A673 (cell line): ENCODE data around the gene FGF6. TPM values are rescaled to one million over a fixed set of nuclear protein-coding genes. Genes with fewer than 3 reads are reported as not detected.

Experiments used
- Bru-seq: library from RNA; stranded (reverse); fragments of 400-500 nt; gene quantifications from one replicate; lab custom pipeline; 2021; lab: Mats Ljungman, UMichigan
- BruChase-seq, 2 experiments: library from RNA; stranded (reverse); fragments of 400-500 nt; gene quantifications; one replicate each; lab custom pipeline; 2021; lab: Mats Ljungman, UMichigan
- BruUV-seq: library from RNA; stranded (reverse); fragments of 400-500 nt; replicated peaks from 2 replicates; lab custom pipeline; 2021; lab: Mats Ljungman, UMichigan
- CTCF ChIA-PET: fragments of 300-600 bp; sonication (Branson Sonifier 250); formaldehyde crosslinking; loops from one replicate; lab custom pipeline; 2022; ENCODE audit warnings: antibody characterized with exemption; lab: Charles Lee
- POLR2A ChIA-PET: fragments of 300-600 bp; sonication (Branson Sonifier 250); formaldehyde crosslinking; loops from one replicate; lab custom pipeline; 2022; ENCODE audit warnings: antibody characterized with exemption; ENCODE audit not compliant: low non-redundant PET; lab: Charles Lee
- DNase-seq: peaks from one replicate; pipeline ENCODE4 v3.0.0-alpha.2; 2015; ENCODE audit warnings: low spot score
- H3K27ac ChIP-seq: fragments of 200-600 bp; sonication (generic); 2 replicates; pipeline ENCODE4 v1.5.1; 2016; ENCODE audit warnings: mixed run types, low read depth, mild to moderate bottlenecking, mixed read lengths, antibody characterized with exemption, low read length; ENCODE audit not compliant: poor library complexity, severe bottlenecking
- H3K27me3 ChIP-seq: fragments of 200-600 bp; sonication (generic); replicated peaks from 2 replicates; pipeline ENCODE4 v1.6.1; 2017; ENCODE audit warnings: mixed run types, low read depth, mild to moderate bottlenecking, mixed read lengths, antibody characterized with exemption, low read length; ENCODE audit not compliant: insufficient read depth, poor library complexity
- H3K36me3 ChIP-seq: fragments of 200-600 bp; sonication (generic); 2 replicates; pipeline ENCODE4 v1.6.1; 2016; ENCODE audit warnings: mixed run types, mild to moderate bottlenecking, mixed read lengths, antibody characterized with exemption, low read length; ENCODE audit not compliant: insufficient read depth, poor library complexity, severe bottlenecking
- H3K4me1 ChIP-seq: fragments of 200-600 bp; sonication (generic); 2 replicates; pipeline ENCODE4 v1.6.1; 2017; ENCODE audit warnings: mixed run types, mild to moderate bottlenecking, mixed read lengths, antibody characterized with exemption, low read length; ENCODE audit not compliant: insufficient read depth, poor library complexity, severe bottlenecking
- H3K4me3 ChIP-seq: fragments of 200-600 bp; sonication (generic); 2 replicates; pipeline ENCODE4 v1.5.1; 2016; ENCODE audit warnings: low read depth, mixed run types, mild to moderate bottlenecking, mixed read lengths, low read length; ENCODE audit not compliant: poor library complexity, severe bottlenecking
- H3K9me3 ChIP-seq: fragments of 200-600 bp; sonication (generic); 2 replicates; pipeline ENCODE4 v1.6.1; 2016; ENCODE audit warnings: mixed run types, low read depth, mild to moderate bottlenecking, mixed read lengths, antibody characterized with exemption, low read length; ENCODE audit not compliant: poor library complexity, severe bottlenecking
- CTCF ChIP-seq: fragments of 300-800, 200-600 bp; sonication (generic); conservative IDR thresholded peaks from 2 replicates; pipeline ENCODE4 v1.5.1; 2017; ENCODE audit warnings: low read depth, mild to moderate bottlenecking, antibody characterized with exemption, low read length, moderate library complexity, mixed read lengths
- EZH2 ChIP-seq: fragments of 200-600 bp; sonication (generic); IDR thresholded peaks from 2 replicates; pipeline ENCODE4 v1.6.1; 2017; ENCODE audit warnings: borderline replicate concordance, low read depth, mild to moderate bottlenecking, mixed read lengths, antibody characterized with exemption, low read length; ENCODE audit not compliant: poor library complexity, severe bottlenecking
- intact Hi-C: fragments of 100-400 bp; cut with micrococcal nuclease; formaldehyde crosslinking; loops from one replicate; pipeline ENCODE4 v1.10.0; 2022; ENCODE audit not compliant: unreplicated experiment
- long read RNA-seq: library from polyadenylated mRNA; stranded (forward); transcript quantifications from one replicate; pipeline ENCODE4 v2.0.0, GENCODE V29; 2022
- total RNA-seq: library from RNA; stranded (reverse); gene quantifications from 2 replicates; pipeline ENCODE4 v1.2.3, GENCODE V29; 2021

FGF6 gene, protein sequence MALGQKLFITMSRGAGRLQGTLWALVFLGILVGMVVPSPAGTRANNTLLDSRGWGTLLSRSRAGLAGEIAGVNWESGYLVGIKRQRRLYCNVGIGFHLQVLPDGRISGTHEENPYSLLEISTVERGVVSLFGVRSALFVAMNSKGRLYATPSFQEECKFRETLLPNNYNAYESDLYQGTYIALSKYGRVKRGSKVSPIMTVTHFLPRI
- total RNA-seq: not detected in 2 replicates
- Bru-seq, nascent RNA: percentile 16 among the genes with signal in this experiment
- BruChase-seq, experiment 1, labeled RNA remaining after a 2-hour chase: not detected
- BruChase-seq, experiment 2, labeled RNA remaining after a 6-hour chase: percentile 15 among the genes with signal in this experiment
- long read RNA-seq: 0 reads

GRCh38 chr12:4445156-4446101, at the start of gene FGF6:
TSS of gene FGF6 (minus strand) at chr12:4445815. CDS start at chr12:4445570, 245 bp downstream.
- POLR2A ChIA-PET: no interaction called here
- CTCF ChIA-PET: no interaction called here
- no TSS peak for BruUV-seq

DNA sequence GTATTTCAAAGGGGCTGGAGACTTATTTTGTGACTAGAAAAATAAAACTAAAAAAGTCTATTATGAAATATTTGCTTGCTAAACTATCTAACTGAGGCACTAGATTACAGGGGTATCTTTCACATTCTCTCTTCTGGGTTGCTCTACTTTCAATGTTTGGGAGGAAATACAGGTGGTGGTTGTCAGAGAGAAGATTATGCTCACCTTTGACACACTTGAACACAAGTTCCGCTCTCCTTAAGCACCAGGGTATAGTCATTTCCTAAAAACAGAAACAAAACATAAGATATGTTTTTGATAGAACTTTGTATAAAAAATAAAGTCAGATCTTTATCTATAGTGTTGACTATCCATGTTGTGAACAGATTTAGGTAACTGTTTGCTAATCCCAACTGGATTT, 45.4 kb upstream of the FGF6 start:
- CTCF ChIA-PET: no interaction called here
- POLR2A ChIA-PET: no interaction called here
- H3K4me3 ChIP-seq: no peak overlapping the region
- H3K27me3 ChIP-seq: no peaks in the 10 kb centered on the region
- TF ChIP-seq EZH2: no peak
- no peak for TF ChIP-seq CTCF
- no TSS peak for BruUV-seq
- no peaks in the 10 kb centered on the region for H3K9me3 ChIP-seq
- no peak for DNase-seq
- peaks cover 10% of the 10 kb centered on the region for H3K36me3 ChIP-seq
- intact Hi-C loops: no loop called here
- H3K4me1 ChIP-seq: no peaks in the 10 kb centered on the region
- H3K27ac ChIP-seq: no peak overlapping the region

More at GRCh38 chr12:4445156-4446101, at the start of gene FGF6:
- intact Hi-C loops: no loop called here
- DNase-seq: no peak
- Histone ChIP-seq H3K36me3 (no peaks in the 10 kb centered on the region), H3K4me1 (peaks cover 34% of the 10 kb centered on the region), H3K27ac (no peak within 1 kb of the TSS), H3K4me3 (no peak within 1 kb of the TSS), H3K9me3 (no peaks in the 10 kb centered on the region), H3K27me3 (no peaks in the 10 kb centered on the region)
- no peak for TF ChIP-seq CTCF

DNA sequence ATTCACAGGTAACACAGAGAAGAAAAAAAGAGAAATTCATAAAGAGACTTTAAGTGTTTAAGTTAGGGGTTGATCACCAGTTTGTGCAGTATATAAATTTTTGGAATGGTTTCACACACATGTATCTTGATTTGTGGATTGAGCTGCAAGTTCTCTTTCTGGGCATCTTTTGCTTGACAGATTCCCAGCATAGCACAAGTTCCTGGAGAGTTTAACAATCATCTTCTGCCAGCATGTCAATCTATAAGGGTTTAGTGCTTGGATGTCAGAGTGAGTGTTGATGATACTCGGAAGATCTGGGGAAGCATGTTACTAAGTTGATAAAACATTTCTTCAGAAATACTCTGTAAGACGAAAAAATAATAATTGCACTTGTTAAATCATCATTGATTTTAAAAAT, 43.9 kb upstream of the FGF6 start:
- TF ChIP-seq EZH2 (no peak), CTCF (no peak)
- ChIA-PET POLR2A (no interaction called here), CTCF (no interaction called here)
- peaks cover 1% of the 10 kb centered on the region for H3K4me1 ChIP-seq
- intact Hi-C loops: no loop called here
- H3K36me3 ChIP-seq: peaks cover 10% of the 10 kb centered on the region
- no peak overlapping the region for H3K4me3 ChIP-seq
- no peaks in the 10 kb centered on the region for H3K9me3 ChIP-seq
- no peak for DNase-seq
- H3K27ac ChIP-seq: no peak overlapping the region
- H3K27me3 ChIP-seq: no peaks in the 10 kb centered on the region
- BruUV-seq: no TSS peak
